GM18526 (cell line): ENCODE results near the gene ZMYND10.

Source experiments
- POLR2A ChIP-seq: IDR thresholded peaks from 3 replicates; pipeline ENCODE4 v1.6.1; 2011; ENCODE audit not compliant: insufficient read length; ENCODE audit errors: extremely low read depth

ZMYND10 gene

GRCh38 chr3:50375258-50375931 is 29.9 kb upstream of the ZMYND10 start:
- no peak for TF ChIP-seq POLR2A

GRCh38 chr3:50374363-50375257 is 29.1 kb upstream of the ZMYND10 start:
- TF ChIP-seq POLR2A = no peak

- TF ChIP-seq POLR2A = no peak
Measured at GRCh38 chr3:50373146-50374051, 27.9 kb upstream of the ZMYND10 start.

GRCh38 chr3:50372349-50372748 is 26.8 kb upstream of the ZMYND10 start:
- no peak for TF ChIP-seq POLR2A

GRCh38 chr3:50371133-50371685 is 25.7 kb upstream of the ZMYND10 start:
- no peak for TF ChIP-seq POLR2A

- TF ChIP-seq POLR2A = no peak
Measured at GRCh38 chr3:50370594-50370993, 25.1 kb upstream of the ZMYND10 start.

- TF ChIP-seq POLR2A = no peak
Measured at GRCh38 chr3:50369012-50369670, 23.6 kb upstream of the ZMYND10 start.

GRCh38 chr3:50365842-50366220 is 20.3 kb upstream of the ZMYND10 start:
- no peak for TF ChIP-seq POLR2A

GRCh38 chr3:50365080-50365841 is 19.7 kb upstream of the ZMYND10 start:
- TF ChIP-seq POLR2A = peak; percentile 45

GRCh38 chr3:50364573-50365079 is 19.1 kb upstream of the ZMYND10 start:
- TF ChIP-seq POLR2A = no peak

GRCh38 chr3:50359760-50360110 is 14.2 kb upstream of the ZMYND10 start:
- no peak for TF ChIP-seq POLR2A

- peak; percentile 60 for TF ChIP-seq POLR2A
Measured at GRCh38 chr3:50358911-50359759, 13.6 kb upstream of the ZMYND10 start, which contains the start of gene TMEM115. Gene TMEM115 (minus strand): TSS chr3:50359521. CDS start chr3:50359063, 458 bp downstream.

- no peak for TF ChIP-seq POLR2A
Measured at GRCh38 chr3:50358355-50358910, 12.9 kb upstream of the ZMYND10 start.

GRCh38 chr3:50357481-50357880 is 11.9 kb upstream of the ZMYND10 start:
- no peak for TF ChIP-seq POLR2A
